DMS153 (cell line): ENCODE results near the gene TMBIM6.
"Not testable (repeated sequence)": the region's sequence is repeated elsewhere in the genome, so short reads cannot be mapped to it uniquely, and the experiment has no call there.

ENCODE experiments used
- DNase-seq: peaks from one replicate; lab custom pipeline; 2025; lab: John Stamatoyannopoulos, UW

Gene TMBIM6

DNA sequence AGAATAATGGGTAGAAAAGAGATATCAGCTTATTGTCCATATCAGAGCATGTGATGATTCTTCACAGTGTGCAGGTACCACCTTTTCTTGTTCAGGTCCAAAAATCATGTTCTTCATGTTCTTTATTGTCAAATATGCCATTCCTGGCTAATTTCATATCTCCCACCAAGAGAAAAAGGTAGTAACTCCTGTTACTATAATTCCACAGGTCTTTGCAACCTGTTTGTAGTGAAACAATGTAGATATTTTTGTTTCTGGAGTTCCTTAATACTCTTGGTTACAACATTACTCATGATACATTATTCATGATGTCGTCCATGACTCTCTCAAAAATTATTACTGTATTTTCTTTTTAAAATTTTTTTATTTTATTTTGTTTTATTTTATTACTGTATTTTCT is 11.3 kb upstream of the TMBIM6 start:
- DNase-seq: no peak

DNA sequence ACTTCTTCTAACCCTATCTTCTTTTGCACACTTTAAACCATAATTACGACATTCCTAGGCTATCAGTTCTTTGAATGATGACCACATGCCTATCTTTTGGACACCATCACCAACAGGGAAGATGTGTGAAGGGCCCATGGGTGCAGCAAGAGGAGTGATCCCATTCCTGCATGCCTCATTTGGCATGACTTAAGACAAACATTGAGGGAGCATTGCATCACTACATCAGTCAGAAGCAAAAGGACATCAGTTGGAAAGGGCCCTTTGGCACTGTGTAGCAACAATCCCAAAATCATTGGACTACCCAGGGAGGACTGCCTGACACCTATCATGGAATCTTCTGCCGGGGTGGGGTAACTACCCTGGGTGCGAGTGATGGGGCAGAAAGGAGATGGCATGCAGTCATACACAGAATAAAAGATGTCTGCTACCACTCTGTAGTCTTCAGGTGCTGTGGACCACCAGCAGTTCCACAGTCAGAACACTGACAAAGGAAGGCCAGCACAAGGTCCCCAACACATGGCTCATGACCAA is 10.7 kb upstream of the TMBIM6 start:
- no peak for DNase-seq

DNA sequence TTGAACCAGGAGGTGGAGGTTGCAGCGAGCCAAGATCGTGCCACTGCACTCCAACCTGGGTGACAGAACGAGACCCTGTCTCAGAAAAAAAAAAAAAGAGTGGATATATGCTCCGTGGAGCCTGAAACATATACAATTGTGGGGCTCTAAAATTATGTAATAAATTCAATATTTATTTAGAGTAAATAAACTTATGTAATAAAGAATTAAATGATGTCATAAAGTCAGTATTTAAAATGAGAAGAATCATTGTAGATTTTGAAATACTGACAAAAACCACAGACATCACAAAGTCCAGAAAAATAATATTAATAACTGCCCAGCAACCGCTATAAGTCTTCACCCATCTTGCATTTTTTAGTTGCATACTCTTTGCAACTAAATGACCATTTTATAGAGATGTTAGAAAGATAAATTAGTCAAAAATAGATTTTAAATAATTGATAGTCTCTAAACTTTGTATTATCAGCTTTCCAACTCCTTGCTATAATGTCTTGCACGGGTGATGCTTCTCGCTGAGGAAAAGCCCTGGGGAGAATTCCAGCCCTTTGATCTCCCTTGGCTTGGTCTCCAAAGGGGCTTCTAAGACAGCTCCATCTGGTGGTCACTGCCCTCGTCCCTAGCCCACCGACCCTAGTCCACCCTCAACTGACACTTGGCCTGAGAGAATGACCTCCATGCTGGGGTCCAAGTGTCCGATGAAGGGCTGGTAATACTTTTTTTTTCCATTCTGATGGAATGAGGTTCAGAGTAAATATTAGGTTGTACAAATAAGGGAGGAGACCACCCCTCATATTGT is 7.9 kb upstream of the TMBIM6 start:
- no peak for DNase-seq

- DNase-seq: not testable (repeated sequence)
Measured at GRCh38 chr12:49734900-49735299, 6.5 kb upstream of the TMBIM6 start.

- DNase-seq: not testable (repeated sequence)
Measured at GRCh38 chr12:49738721-49739120, 2.6 kb upstream of the TMBIM6 start.

- DNase-seq: not testable (repeated sequence)
Measured at GRCh38 chr12:49740277-49740676, 1.1 kb upstream of the TMBIM6 start.

DNA sequence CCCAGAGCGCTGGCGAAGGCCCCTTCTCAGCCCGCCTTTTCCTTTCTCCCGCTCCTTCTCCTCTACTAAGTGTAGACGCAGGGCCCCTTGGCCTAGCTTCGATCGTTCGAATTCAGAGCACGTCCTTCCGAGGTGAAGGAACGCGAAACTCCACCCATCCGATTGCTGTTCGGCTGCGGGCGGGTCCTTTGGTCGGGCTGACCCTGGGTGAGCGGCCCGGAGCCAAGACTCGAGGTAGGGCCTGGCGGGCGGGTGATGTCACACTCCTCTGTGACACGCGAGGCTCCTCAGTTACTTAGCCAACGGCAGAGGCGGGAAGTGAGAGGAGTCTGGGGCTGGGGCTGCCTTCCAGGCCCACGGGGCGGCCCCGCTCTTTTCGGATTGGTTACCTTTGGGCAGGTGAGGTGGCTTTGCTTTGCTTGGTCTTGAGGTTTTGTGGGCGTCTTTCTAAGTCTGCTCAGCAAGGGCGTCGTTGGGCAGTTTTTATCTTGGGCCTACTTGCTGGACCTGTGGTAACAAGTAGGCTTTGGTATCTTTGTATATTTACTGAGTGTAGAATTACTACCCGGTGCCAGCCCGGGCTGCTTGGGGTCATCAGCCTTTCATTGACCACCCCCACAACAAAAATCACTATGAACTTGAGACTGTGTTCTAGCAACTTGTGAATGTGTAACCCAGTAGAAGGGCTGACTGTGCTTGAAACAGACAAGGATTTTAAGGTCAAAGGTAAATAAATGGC is 694 bp downstream of the TMBIM6 start:
- DNase-seq: no peak

- DNase-seq: no peak
Measured at GRCh38 chr12:49744363-49744885, 3.1 kb downstream of the TMBIM6 start.

GRCh38 chr12:49748306-49748705 is 6.9 kb downstream of the TMBIM6 start:
- DNase-seq: no peak

DNA sequence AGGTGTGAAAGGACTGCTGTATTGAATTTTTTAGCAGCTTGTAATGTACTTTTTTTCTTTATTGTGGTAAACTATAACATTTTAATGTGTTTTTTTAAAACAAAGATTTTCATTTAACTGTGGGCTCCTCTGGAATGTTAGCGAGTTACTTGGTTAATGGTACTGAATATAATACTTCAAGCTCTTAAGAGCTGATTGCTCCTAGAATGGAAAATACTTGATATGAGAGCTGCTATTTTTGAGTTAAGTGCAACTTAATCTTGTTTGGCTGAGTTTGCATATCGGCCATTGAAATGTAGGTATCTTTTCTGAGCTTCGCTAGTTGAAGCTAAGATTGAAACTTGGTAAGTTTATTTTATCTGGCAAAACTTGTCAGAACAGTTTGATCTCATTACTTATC is 7.4 kb downstream of the TMBIM6 start:
- DNase-seq: no peak

GRCh38 chr12:49750027-49750995 is 9.0 kb downstream of the TMBIM6 start:
- DNase-seq: no peak

- DNase-seq: no peak
Measured at GRCh38 chr12:49750996-49751393, 9.6 kb downstream of the TMBIM6 start.

DNA sequence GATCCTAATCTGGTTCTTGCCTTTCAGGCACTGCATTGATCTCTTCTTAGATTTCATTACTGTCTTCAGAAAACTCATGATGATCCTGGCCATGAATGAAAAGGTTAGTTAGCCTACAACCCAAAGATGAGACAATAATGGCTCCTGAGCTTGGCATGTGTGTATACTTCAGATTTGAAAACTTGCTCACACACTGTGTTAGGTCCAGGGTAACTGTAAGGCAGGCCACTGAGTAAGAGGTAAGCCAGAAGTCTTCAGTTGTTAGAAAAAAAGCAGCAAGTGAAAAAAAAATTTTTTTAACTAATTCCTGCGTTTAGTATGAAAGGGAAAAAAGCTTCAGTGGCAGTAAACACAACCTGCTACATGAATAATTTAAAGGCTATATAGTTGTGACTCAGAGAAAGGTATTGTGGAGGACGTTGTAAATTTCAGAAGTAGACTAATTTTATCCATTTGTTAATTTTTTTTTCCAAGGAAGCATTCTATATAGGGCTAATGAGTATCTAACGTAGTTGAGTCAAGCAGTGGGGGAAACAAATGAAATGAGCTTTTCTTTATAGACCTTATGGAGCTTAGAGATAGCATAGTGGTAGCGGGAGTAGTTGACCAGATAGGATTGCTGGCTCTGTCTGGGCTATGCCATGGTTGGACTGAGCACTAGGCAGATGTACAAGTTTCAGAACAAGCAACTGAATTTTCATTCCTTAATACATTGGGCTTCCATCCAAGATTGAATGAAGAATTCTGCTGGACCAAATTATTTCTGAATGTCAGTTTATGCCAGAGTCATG is 20.5 kb downstream of the TMBIM6 start:
- no peak for DNase-seq

GRCh38 chr12:49762468-49762847 is 21.1 kb downstream of the TMBIM6 start:
- no peak for DNase-seq

DNA sequence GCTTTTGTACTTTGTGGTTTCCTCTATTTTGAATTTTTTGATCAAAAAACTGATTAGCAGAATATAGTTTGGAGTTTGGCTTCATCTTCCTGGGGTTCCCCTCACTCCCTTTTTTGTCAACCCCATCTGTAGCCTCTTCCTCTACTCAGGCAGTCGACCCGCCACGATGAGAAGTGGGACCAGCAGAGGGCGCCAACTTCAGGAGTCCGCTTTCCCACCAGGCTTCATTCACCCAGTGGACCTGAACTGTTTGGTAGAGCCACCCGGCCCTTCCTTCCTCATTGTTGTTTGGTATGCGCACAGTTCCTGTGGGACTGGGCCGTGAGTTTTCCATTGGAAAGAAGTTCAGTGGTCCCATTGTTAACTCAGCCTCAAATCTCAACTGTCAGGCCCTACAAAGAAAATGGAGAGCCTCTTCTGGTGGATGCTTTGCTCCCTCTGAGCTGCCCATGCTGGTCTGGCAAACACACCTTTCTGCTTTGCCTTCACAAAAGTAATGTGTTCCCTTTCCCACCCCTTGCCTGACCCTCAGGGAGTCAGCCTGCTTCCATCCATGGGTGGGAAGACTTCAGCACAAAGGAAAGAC is 21.7 kb downstream of the TMBIM6 start:
- DNase-seq: no peak

GRCh38 chr12:49764126-49764525 is 22.8 kb downstream of the TMBIM6 start:
- DNase-seq: no peak

- no peak for DNase-seq
Measured at GRCh38 chr12:49766115-49766455, 24.7 kb downstream of the TMBIM6 start.

GRCh38 chr12:49767333-49767732 is 26.0 kb downstream of the TMBIM6 start:
- no peak for DNase-seq

GRCh38 chr12:49773102-49773501 is 31.7 kb downstream of the TMBIM6 start:
- DNase-seq: not testable (repeated sequence)

GRCh38 chr12:49776413-49776812 is 35.1 kb downstream of the TMBIM6 start:
- DNase-seq: peak; percentile 21

DNA sequence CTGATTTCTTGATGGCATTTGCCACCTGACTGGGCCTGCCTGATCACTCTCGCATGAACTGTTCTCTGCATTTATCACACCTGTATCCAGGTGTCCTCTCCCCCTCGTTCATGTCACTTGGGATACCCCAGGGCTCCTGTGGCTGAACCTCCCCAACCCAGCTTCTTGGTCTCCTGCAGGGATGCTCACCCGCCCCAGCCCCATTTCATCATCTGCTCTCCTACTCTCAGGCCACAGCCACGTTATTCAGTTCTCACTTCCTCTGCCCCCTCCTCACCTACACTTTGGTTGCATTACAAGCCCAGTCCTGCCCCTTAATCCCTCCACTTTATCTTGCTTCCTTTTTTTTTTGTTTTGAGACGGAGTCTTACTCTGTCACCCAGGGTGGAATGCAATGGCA is 35.5 kb downstream of the TMBIM6 start:
- no peak for DNase-seq
